ENCODE results near the gene OLFM2.
"Not testable (repeated sequence)": the region's sequence is repeated elsewhere in the genome, so short reads cannot be mapped to it uniquely, and the experiment has no call there.

OLFM2 gene

GRCh38 chr19:9941671-9942070, 5.4 kb upstream of the OLFM2 start:
- DNase-seq (ENCODE audit: low spot score): no peak

GRCh38 chr19:9941231-9941630, 4.9 kb upstream of the OLFM2 start:
- no peak for DNase-seq (ENCODE audit: low spot score)

GRCh38 chr19:9940778-9941177, 4.5 kb upstream of the OLFM2 start:
- no peak for DNase-seq (ENCODE audit: low spot score)

- no peak for DNase-seq (ENCODE audit: low spot score)
Observed at GRCh38 chr19:9939301-9939913, 3.1 kb upstream of the OLFM2 start.

- DNase-seq (ENCODE audit: low spot score): no peak
Observed at GRCh38 chr19:9937001-9937411, 691 bp upstream of the OLFM2 start.

GRCh38 chr19:9935506-9936325, 599 bp downstream of the OLFM2 start:
- DNase-seq (ENCODE audit: low spot score): no peak

- DNase-seq (ENCODE audit: low spot score): peak; percentile 91
Observed at GRCh38 chr19:9934132-9934950, 2.0 kb downstream of the OLFM2 start.

GRCh38 chr19:9932835-9933234, 3.5 kb downstream of the OLFM2 start:
- no peak for DNase-seq (ENCODE audit: low spot score)

- no peak for DNase-seq (ENCODE audit: low spot score)
Observed at GRCh38 chr19:9931629-9932028, 4.7 kb downstream of the OLFM2 start.

GRCh38 chr19:9923440-9923839, 12.9 kb downstream of the OLFM2 start:
- DNase-seq (ENCODE audit: low spot score): no peak

GRCh38 chr19:9922782-9923379, 13.4 kb downstream of the OLFM2 start:
- DNase-seq (ENCODE audit: low spot score): not testable (repeated sequence)

GRCh38 chr19:9917321-9917720, 19.0 kb downstream of the OLFM2 start:
- DNase-seq (ENCODE audit: low spot score): no peak

GRCh38 chr19:9916719-9917118, 19.6 kb downstream of the OLFM2 start:
- no peak for DNase-seq (ENCODE audit: low spot score)

GRCh38 chr19:9914315-9915207, 21.8 kb downstream of the OLFM2 start:
- peak; percentile 78 for DNase-seq (ENCODE audit: low spot score)

GRCh38 chr19:9914001-9914314, 22.4 kb downstream of the OLFM2 start:
- no peak for DNase-seq (ENCODE audit: low spot score)

- DNase-seq (ENCODE audit: low spot score): no peak
Observed at GRCh38 chr19:9913237-9914000, 22.9 kb downstream of the OLFM2 start.

- no peak for DNase-seq (ENCODE audit: low spot score)
Observed at GRCh38 chr19:9912551-9913236, 23.6 kb downstream of the OLFM2 start.

- no peak for DNase-seq (ENCODE audit: low spot score)
Observed at GRCh38 chr19:9911524-9912185, 24.7 kb downstream of the OLFM2 start.

GRCh38 chr19:9910625-9911024, 25.7 kb downstream of the OLFM2 start:
- no peak for DNase-seq (ENCODE audit: low spot score)

GRCh38 chr19:9909251-9909650, 27.1 kb downstream of the OLFM2 start:
- DNase-seq (ENCODE audit: low spot score): no peak
